ENCODE measurements around the gene RBMS2. TPM values are rescaled to one million over a fixed set of nuclear protein-coding genes. Genes with fewer than 3 reads are reported as not detected.

The RBMS2 gene, protein sequence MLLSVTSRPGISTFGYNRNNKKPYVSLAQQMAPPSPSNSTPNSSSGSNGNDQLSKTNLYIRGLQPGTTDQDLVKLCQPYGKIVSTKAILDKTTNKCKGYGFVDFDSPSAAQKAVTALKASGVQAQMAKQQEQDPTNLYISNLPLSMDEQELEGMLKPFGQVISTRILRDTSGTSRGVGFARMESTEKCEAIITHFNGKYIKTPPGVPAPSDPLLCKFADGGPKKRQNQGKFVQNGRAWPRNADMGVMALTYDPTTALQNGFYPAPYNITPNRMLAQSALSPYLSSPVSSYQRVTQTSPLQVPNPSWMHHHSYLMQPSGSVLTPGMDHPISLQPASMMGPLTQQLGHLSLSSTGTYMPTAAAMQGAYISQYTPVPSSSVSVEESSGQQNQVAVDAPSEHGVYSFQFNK
- total RNA-seq (71.3 TPM), polyA plus RNA-seq (ENCODE audit: insufficient read depth, low read depth, low replicate concordance) (8.5 TPM)
- long read RNA-seq, donor 1, partial matches to known transcripts, result 31 of 36 reads
- long read RNA-seq, donor 1, other reads (novel, unspliced or antisense), result 5 of 36 reads
- long read RNA-seq, donor 2, full-length matches to known transcripts, result 4 of 35 reads
- long read RNA-seq, donor 2, partial matches to known transcripts, result 31 of 35 reads
- long read RNA-seq, donor 2, other reads (novel, unspliced or antisense), result 0 of 35 reads
- long read RNA-seq, donor 3, full-length matches to known transcripts, result 2 of 24 reads
- long read RNA-seq, donor 3, partial matches to known transcripts, result 22 of 24 reads
- long read RNA-seq, donor 3, other reads (novel, unspliced or antisense), result 0 of 24 reads
- long read RNA-seq, donor 4, full-length matches to known transcripts, result 3 of 33 reads
- long read RNA-seq, donor 4, partial matches to known transcripts, result 30 of 33 reads
- long read RNA-seq, donor 4, other reads (novel, unspliced or antisense), result 0 of 33 reads
- long read RNA-seq, donor 5, partial matches to known transcripts, result 0 of 1 reads
- long read RNA-seq, donor 5, other reads (novel, unspliced or antisense), result 0 of 1 reads
- long read RNA-seq, donor 6, full-length matches to known transcripts, result 2 of 2 reads
- long read RNA-seq, donor 6, partial matches to known transcripts, result 0 of 2 reads
- long read RNA-seq, donor 6, other reads (novel, unspliced or antisense), result 0 of 2 reads
- long read RNA-seq, donor 7, full-length matches to known transcripts, result 2 of 19 reads
- long read RNA-seq, donor 7, partial matches to known transcripts, result 1 of 19 reads
- long read RNA-seq, donor 7, other reads (novel, unspliced or antisense), result 16 of 19 reads
- long read RNA-seq, donor 8, full-length matches to known transcripts, result 1 of 2,939 reads
- long read RNA-seq, donor 8, partial matches to known transcripts, result 2,800 of 2,939 reads
- long read RNA-seq, donor 8, other reads (novel, unspliced or antisense), result 138 of 2,939 reads
- long read RNA-seq, donor 9, result 0 reads
- long read RNA-seq, donor 10, partial matches to known transcripts, result 1,403 of 1,809 reads
- long read RNA-seq, donor 10, other reads (novel, unspliced or antisense), result 406 of 1,809 reads

DNA sequence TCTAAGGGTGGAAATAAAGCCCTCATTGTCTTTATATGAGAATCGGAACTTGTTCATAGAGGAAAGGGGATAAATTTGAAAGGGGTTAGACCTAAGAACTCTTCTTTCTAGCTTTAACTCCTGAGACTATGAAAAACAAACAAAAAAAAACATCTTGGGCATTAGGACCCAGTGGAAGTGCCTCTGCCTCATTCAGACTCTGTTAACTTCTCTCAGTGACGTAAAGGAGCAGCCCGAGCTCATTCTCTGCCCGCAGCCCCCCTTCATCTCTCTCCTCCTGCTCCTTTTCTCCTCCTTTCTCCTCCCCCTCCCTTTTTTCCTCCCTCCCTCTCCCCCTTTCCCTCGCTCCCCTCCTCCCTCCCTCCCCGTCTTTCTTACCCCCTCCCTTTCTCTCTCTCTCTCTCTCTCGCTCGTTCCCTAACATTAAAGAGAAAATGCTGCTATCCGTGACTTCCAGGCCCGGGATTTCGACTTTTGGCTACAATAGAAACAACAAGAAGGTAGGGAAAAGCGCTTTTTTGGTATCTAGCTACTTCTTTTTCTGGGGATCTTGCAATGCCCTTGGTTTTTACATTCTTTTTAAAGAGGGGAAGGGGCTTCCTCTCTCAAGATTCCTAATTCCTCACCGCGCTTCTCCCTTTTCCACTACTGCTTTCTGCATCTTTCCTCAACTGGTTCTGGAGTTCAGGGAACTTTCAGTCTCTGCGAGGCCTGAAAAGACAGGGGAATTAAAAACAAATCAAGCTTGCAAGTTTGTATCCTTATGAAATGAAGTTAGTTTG, at the start of gene RBMS2:
Gene RBMS2, plus strand, starts transcription at position 231 of the 782 bp plus-strand sequence. Its CDS starts 204 bp downstream, at position 435.
- intact Hi-C loops (cut with DNase I), result no loop called here
- Histone ChIP-seq H3K36me3 (ENCODE audit: control insufficient read depth in 2 of 3, insufficient read depth in 3 of 3, low read length in 3 of 3) (no peaks in the 10 kb centered on the region), H3K27me3 (ENCODE audit: control insufficient read depth, insufficient read depth, low read length) (no peaks in the 10 kb centered on the region), H3K4me1 (ENCODE audit: control insufficient read depth in 2 of 3, insufficient read depth in 2 of 3, low read depth in 1 of 3, low read length in 3 of 3) (peaks cover 5 to 10% (median 6%) of the 10 kb centered on the region in 3 donors), H3K9me3 (ENCODE audit: control insufficient read depth in 2 of 3, insufficient read depth in 1 of 3, low read length in 3 of 3) (no peaks in the 10 kb centered on the region), H3K27ac (ENCODE audit: low read depth in 2 of 2, low read length in 2 of 2) (peak within 1 kb of the TSS; percentile 94 to 95), H3K4me3 (ENCODE audit: low read length in 3 of 3) (peak within 1 kb of the TSS; percentile 85 to 91 (median 86)), H3K9ac (ENCODE audit: low read length in 3 of 3) (peak within 1 kb of the TSS; percentile 79 to 99 (median 96))
- no peak for TF ChIP-seq CTCF (IDR thresholded peaks at IDR 0.05; ENCODE audit: borderline replicate concordance, extremely low read depth, insufficient read depth)
- FAIRE-seq (no peak), DNase-seq (peak; percentile 91 to 98 (median 91))

- H3K9me3 ChIP-seq (ENCODE audit: control insufficient read depth in 2 of 3, insufficient read depth in 1 of 3, low read length in 3 of 3), result no peaks in the 10 kb centered on the region
- TF ChIP-seq CTCF (IDR thresholded peaks at IDR 0.05; ENCODE audit: borderline replicate concordance, extremely low read depth, insufficient read depth), result no peak
- H3K27ac ChIP-seq (ENCODE audit: low read depth in 2 of 2, low read length in 2 of 2), result no peak overlapping the region
- FAIRE-seq, result no peak
- H3K4me1 ChIP-seq (ENCODE audit: control insufficient read depth in 2 of 3, insufficient read depth in 2 of 3, low read depth in 1 of 3, low read length in 3 of 3), result peaks cover 0 to 4% (median 0%) of the 10 kb centered on the region in 3 donors
- no peak overlapping the region for H3K4me3 ChIP-seq (ENCODE audit: low read length in 3 of 3)
- no peak for DNase-seq
- intact Hi-C loops (cut with DNase I), result no loop called here
- no peaks in the 10 kb centered on the region for H3K27me3 ChIP-seq (ENCODE audit: control insufficient read depth, insufficient read depth, low read length)
- no peak overlapping the region for H3K9ac ChIP-seq (ENCODE audit: low read length in 3 of 3)
- H3K36me3 ChIP-seq (ENCODE audit: control insufficient read depth in 2 of 3, insufficient read depth in 3 of 3, low read length in 3 of 3), result peaks cover 0 to 3% (median 2%) of the 10 kb centered on the region in 3 donors
Observed at GRCh38 chr12:56474389-56474788, 47.2 kb upstream of the RBMS2 start.

DNA sequence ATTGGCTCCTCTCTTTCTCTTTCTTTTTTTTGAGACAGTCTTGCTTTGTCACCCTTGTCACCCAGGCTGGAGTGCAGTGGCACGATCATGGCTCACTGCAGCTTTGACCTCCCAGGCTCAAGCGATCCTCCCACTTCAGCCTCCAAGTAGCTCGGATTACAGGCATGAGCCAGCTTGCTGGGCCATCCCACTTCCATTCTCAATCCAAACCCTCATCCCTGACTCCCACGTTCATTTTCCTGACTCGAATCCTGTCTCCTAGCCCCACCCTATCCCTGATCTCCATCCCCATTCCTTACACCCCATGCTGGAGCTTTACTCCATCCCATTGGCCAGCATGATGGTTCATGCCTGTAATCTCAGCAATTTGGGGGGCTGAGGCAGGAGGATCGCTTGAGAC, 45.5 kb upstream of the RBMS2 start:
- H3K27me3 ChIP-seq (ENCODE audit: control insufficient read depth, insufficient read depth, low read length), result no peaks in the 10 kb centered on the region
- H3K4me1 ChIP-seq (ENCODE audit: control insufficient read depth in 2 of 3, insufficient read depth in 2 of 3, low read depth in 1 of 3, low read length in 3 of 3), result no peaks in the 10 kb centered on the region
- H3K9ac ChIP-seq (ENCODE audit: low read length in 3 of 3), result no peak overlapping the region
- H3K4me3 ChIP-seq (ENCODE audit: low read length in 3 of 3), result no peak overlapping the region
- H3K27ac ChIP-seq (ENCODE audit: low read depth in 2 of 2, low read length in 2 of 2), result no peak overlapping the region
- no peaks in the 10 kb centered on the region for H3K9me3 ChIP-seq (ENCODE audit: control insufficient read depth in 2 of 3, insufficient read depth in 1 of 3, low read length in 3 of 3)
- no peak for DNase-seq
- H3K36me3 ChIP-seq (ENCODE audit: control insufficient read depth in 2 of 3, insufficient read depth in 3 of 3, low read length in 3 of 3), result peaks cover 0 to 3% (median 2%) of the 10 kb centered on the region in 3 donors
- no peak for TF ChIP-seq CTCF (IDR thresholded peaks at IDR 0.05; ENCODE audit: borderline replicate concordance, extremely low read depth, insufficient read depth)
- FAIRE-seq, result no peak
- intact Hi-C loops (cut with DNase I), result no loop called here

All from kidney (tissue), 22 donors.